HG03342 (cell line): Measurements from ENCODE around the gene CDK6.

Source experiments
- ATAC-seq: cut with Tn5 transposase; IDR thresholded peaks from one replicate; pipeline ENCODE4 v1.9.1; 2021; ENCODE audit warnings: mild to moderate bottlenecking, moderate library complexity; ENCODE audit not compliant: unreplicated experiment

Gene CDK6

GRCh38 chr7:92715963-92716362 lies 120.4 kb downstream of the CDK6 start:
- ATAC-seq = no peak

GRCh38 chr7:92714767-92715166 lies 121.6 kb downstream of the CDK6 start:
- no peak for ATAC-seq

- no peak for ATAC-seq
These were observed 122.1 kb downstream of the CDK6 start for GRCh38 chr7:92714280-92714679.

GRCh38 chr7:92709912-92710311 lies 126.5 kb downstream of the CDK6 start:
- no peak for ATAC-seq

- no peak for ATAC-seq
These were observed 127.2 kb downstream of the CDK6 start for GRCh38 chr7:92709150-92709549.

GRCh38 chr7:92708111-92709042 lies 128.0 kb downstream of the CDK6 start:
- ATAC-seq = no peak

GRCh38 chr7:92707435-92707834 lies 128.9 kb downstream of the CDK6 start:
- ATAC-seq = no peak

GRCh38 chr7:92706563-92706962 lies 129.8 kb downstream of the CDK6 start:
- ATAC-seq = no peak

- no peak for ATAC-seq
These were observed 130.5 kb downstream of the CDK6 start for GRCh38 chr7:92705831-92706230.

- no peak for ATAC-seq
These were observed 131.5 kb downstream of the CDK6 start for GRCh38 chr7:92704858-92705257.

GRCh38 chr7:92702535-92702934 lies 133.8 kb downstream of the CDK6 start:
- ATAC-seq = no peak

- ATAC-seq = no peak
These were observed 136.3 kb downstream of the CDK6 start for GRCh38 chr7:92699966-92700514.

- no peak for ATAC-seq
These were observed 136.8 kb downstream of the CDK6 start for GRCh38 chr7:92699560-92699959.

- no peak for ATAC-seq
These were observed 138.0 kb downstream of the CDK6 start for GRCh38 chr7:92698237-92698841.

- ATAC-seq = no peak
These were observed 139.0 kb downstream of the CDK6 start for GRCh38 chr7:92697414-92697813.

- no peak for ATAC-seq
These were observed 139.4 kb downstream of the CDK6 start for GRCh38 chr7:92697012-92697411.

- no peak for ATAC-seq
These were observed 139.8 kb downstream of the CDK6 start for GRCh38 chr7:92696584-92696983.

GRCh38 chr7:92695308-92696261 lies 140.8 kb downstream of the CDK6 start:
- no peak for ATAC-seq

- ATAC-seq = no peak
These were observed 142.2 kb downstream of the CDK6 start for GRCh38 chr7:92694211-92694610.

GRCh38 chr7:92693519-92693918 lies 142.9 kb downstream of the CDK6 start:
- no peak for ATAC-seq

GRCh38 chr7:92691578-92691977 lies 144.8 kb downstream of the CDK6 start:
- ATAC-seq = peak; percentile 67
